IMR-90 (cell line): ENCODE data around the gene AQP5. TPM values are rescaled to one million over a fixed set of nuclear protein-coding genes. Genes with fewer than 3 reads are reported as not detected.

Experiments
- CHD1 ChIP-seq: IDR thresholded peaks from 2 replicates; pipeline ENCODE4 v1.6.1; 2012; ENCODE audit warnings: low read depth, low read length, improper control_type of control experiment
- MAZ ChIP-seq: IDR thresholded peaks from 2 replicates; pipeline ENCODE4 v1.6.1; 2012; ENCODE audit warnings: low read depth, mild to moderate bottlenecking, low read length, improper control_type of control experiment, moderate library complexity, borderline replicate concordance
- polyA plus RNA-seq, 3 experiments: library from polyadenylated mRNA; depleted of rRNA; stranded (reverse); fragments of >200 nt; gene quantifications; 2 replicates each; pipeline ENCODE4 v1.2.3, GENCODE V29; 2012; ENCODE audit warnings: low replicate concordance in 1 of 3
- total RNA-seq: library from RNA; depleted of rRNA; stranded (reverse); fragments of >200 nt; gene quantifications from 2 replicates; pipeline ENCODE4 v1.2.3, GENCODE V29; 2012

Gene AQP5
- total and polyA plus RNA-seq, 2 of the 4 experiments (the other 2 are of a cell fraction): not detected

DNA sequence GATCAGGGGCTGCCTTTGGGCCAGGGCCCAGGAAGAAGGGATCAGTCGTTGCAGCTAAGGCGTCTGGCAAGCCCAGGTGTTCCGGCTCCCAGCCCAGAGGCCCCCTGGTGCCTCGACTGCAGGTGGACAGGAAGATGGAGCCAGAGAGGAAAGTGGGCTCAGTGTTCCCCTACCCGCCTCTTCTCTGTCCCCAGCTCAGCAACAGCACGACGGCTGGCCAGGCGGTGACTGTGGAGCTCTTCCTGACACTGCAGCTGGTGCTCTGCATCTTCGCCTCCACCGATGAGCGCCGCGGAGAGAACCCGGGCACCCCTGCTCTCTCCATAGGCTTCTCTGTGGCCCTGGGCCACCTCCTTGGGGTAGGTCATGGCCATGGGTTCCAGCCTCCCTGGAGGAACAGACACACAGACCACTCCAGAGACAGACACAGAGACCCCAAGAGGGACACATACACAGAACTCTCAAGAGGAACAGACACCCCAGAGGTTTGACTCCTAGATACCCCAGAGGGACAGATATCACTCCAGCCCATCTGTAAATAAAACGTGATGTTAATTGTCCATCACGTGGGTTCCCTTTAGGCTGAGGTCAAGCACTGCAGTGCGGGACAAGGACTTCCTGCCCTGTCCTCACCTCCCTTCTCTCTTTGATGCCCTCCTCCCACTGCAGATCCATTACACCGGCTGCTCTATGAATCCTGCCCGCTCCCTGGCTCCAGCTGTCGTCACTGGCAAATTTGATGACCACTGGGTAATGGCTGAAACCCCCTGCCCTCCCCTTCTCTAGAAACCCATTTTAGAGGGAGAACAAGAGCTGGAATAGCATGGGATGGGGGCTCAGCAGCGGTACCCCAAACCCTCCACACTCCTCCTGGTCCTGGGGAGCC, 7.5 kb upstream of the AQP5 start (continued):
- TF ChIP-seq MAZ (no peak), CHD1 (no peak)
